NCI-H2196 treated with DMSO at 0.1 percent for 48 hours (cell line): ENCODE data around the gene CCDC106.

Experiments used
- DNase-seq: peaks from one replicate; lab custom pipeline; 2025; ENCODE audit not compliant: unreplicated experiment; lab: John Stamatoyannopoulos, UW

The CCDC106 gene

DNA sequence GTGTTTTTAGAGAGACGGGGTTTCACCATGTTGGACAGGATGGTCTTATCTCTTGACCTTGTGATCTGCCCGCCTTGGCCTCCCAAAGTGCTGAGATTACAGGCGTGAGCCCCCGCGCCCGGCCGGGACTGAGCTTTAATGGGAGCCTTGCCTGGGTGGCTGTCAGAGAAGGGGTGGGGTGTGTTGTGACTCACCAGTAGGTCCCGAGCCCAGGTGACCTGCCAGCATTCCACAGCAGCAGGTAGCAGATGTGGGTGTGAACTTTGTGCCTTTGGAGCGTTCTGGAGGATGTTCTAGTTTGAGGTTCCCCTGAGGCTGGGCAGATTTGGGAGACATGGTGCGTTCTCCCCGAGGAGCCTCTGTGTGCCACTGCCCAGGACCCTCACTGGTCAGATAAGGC lies 19.9 kb downstream of the CCDC106 start:
- no peak for DNase-seq

GRCh38 chr19:55668603-55669348 lies 20.8 kb downstream of the CCDC106 start:
- DNase-seq: no peak

- no peak for DNase-seq
These were observed 21.6 kb downstream of the CCDC106 start for GRCh38 chr19:55669418-55670279.

- no peak for DNase-seq
These were observed 22.5 kb downstream of the CCDC106 start for GRCh38 chr19:55670280-55671053.

- no peak for DNase-seq
These were observed 23.0 kb downstream of the CCDC106 start for GRCh38 chr19:55671054-55671378.

DNA sequence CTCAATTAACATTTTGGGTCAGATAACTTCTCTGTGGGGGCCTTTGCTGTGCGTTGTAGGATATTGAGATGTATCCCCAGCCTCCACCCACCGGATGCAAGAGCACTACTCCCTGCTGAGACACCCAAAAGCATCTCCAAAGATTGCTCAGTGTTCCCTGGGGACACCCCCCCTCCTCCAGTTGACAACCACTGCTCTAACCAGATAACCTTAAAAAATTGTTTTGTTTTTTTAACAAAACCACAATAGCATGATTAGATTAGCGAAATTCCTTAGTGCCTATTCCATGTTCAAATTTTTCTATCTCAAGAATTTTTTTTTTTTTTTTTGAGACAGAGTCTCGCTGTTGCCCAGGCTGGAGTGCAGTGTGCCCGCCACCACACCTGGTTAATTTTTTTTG lies 24.4 kb downstream of the CCDC106 start:
- no peak for DNase-seq

- DNase-seq: no peak
These were observed 25.5 kb downstream of the CCDC106 start for GRCh38 chr19:55673465-55673864.

- DNase-seq: no peak
These were observed 25.9 kb downstream of the CCDC106 start for GRCh38 chr19:55673889-55674288.

GRCh38 chr19:55674459-55674840 lies 26.4 kb downstream of the CCDC106 start:
- no peak for DNase-seq

DNA sequence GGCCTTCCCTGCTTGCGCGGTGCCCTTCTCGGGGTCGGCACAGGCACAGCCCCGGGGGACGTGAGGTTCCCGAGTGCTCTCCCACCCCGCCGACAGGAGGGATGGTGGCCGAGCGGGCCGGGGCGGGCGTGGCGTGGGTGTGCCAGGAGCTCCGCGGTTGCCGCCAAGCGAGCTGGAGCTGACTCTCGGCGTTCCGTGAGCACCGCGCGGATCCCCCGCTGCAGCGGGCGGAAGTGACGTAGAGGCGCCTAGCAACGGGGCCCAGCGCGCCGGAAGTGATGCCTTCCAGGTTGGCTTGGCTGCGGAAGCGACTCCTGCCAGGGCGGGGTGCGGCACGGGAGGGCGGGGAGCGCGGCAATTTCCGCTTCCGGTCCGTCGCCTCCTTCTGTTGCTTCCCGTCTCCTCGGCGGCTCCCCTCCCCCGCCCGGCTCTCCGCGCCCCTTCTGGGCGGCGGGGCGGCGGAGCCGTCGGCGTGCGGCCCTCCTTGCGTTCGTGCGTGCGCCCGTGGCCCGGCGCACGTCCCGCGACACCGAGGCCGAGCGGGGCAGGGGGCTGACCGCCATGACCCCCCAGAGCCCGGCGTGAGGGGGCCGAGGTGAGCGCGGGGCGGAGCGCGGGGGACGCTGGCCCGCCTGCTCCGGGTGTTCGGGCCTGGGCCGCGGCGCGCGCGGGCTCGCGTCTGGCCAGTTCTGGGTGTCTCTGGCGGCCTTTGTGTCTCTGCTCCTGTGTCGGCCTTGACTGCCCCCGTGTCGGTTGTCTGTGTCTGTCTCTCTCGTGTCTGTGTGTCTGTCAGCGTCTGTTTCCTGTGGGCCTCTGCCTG lies 27.0 kb downstream of the CCDC106 start, which contains the start of gene EPN1:
TSS of gene EPN1 (plus strand) at position 386 of the 820 bp plus-strand sequence. CDS start 3,402 bp downstream, outside the sequence.
- DNase-seq: peak; percentile 93

- no peak for DNase-seq
These were observed 27.8 kb downstream of the CCDC106 start for GRCh38 chr19:55675661-55676354.

GRCh38 chr19:55676383-55676782 lies 28.4 kb downstream of the CCDC106 start:
- DNase-seq: no peak

- no peak for DNase-seq
These were observed 29.0 kb downstream of the CCDC106 start for GRCh38 chr19:55676889-55677505.

- no peak for DNase-seq
These were observed 29.6 kb downstream of the CCDC106 start for GRCh38 chr19:55677572-55678028.

- DNase-seq: no peak
These were observed 30.2 kb downstream of the CCDC106 start for GRCh38 chr19:55678121-55678671.

GRCh38 chr19:55679343-55680257 lies 31.6 kb downstream of the CCDC106 start:
- no peak for DNase-seq

DNA sequence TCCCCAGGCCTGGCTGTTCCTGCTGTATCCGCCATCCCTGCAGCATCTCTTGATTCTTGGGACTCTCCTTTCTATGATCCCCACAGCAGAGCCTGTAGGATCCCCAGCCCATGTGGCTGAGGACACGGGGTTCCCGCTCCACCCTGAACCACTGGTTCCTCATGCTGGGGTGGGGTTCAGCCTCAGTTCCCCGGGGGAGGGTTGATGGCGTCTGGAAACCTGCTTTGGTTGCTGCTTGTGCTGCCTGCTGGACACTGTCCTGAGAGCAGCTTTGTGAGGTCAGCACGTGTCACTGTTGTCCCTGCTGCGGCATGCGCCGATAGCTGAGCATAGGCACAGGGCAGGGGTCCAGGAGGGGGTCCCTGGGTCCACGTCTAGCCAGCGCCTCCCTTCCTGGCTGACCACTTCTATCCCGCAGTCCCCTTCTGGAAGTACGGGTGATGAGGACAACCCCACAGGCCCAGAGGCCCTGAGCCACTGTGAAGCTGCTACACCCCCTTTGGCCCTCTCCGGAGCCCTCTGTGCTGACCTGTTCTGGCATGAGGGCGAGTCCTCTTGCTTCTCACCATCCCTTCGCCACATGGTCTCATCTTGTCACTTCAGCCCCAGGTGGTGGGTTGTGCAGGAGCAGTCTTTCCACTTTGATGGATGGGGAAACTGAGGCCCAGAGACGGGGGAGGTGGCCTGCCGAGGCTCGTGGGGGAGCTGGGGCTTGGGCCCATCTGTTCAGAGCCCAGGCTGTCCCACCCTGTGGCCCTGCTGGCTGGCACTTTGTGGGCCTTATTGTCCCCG lies 32.5 kb downstream of the CCDC106 start:
- DNase-seq: no peak
